MM.1S (cell line): ENCODE results near the gene DHX8.

Source experiments
- DNase-seq: peaks from one replicate; pipeline ENCODE4 v3.0.0-alpha.2; 2015
- H2AFZ ChIP-seq: fragments of 300-600 bp; sonication (generic); 2 replicates; pipeline ENCODE4 v1.6.0; 2016; ENCODE audit warnings: antibody characterized with exemption, low read length
- H3F3A ChIP-seq: fragments of 300-600 bp; sonication (generic); 2 replicates; pipeline ENCODE4 v1.6.1; 2016; ENCODE audit warnings: mild to moderate bottlenecking, antibody characterized with exemption, low read length, moderate library complexity, mixed read lengths; ENCODE audit not compliant: insufficient read depth
- H3K27ac ChIP-seq: fragments of 300-600 bp; sonication (generic); 2 replicates; pipeline ENCODE4 v1.5.1; 2016; ENCODE audit warnings: mild to moderate bottlenecking, low read length
- H3K27me3 ChIP-seq: fragments of 300-600 bp; sonication (generic); replicated peaks from 2 replicates; pipeline ENCODE4 v1.6.0; 2016; ENCODE audit warnings: low read length; ENCODE audit not compliant: insufficient read depth
- H3K36me3 ChIP-seq: fragments of 300-600 bp; sonication (generic); replicated peaks from 2 replicates; pipeline ENCODE4 v1.6.1; 2016; ENCODE audit warnings: mild to moderate bottlenecking, low read length, mixed read lengths; ENCODE audit not compliant: insufficient read depth
- H3K4me1 ChIP-seq: fragments of 300-600 bp; sonication (generic); 2 replicates; pipeline ENCODE4 v1.6.1; 2016; ENCODE audit warnings: low read length, mixed read lengths
- H3K4me2 ChIP-seq: fragments of 300-600 bp; sonication (generic); 2 replicates; pipeline ENCODE4 v1.6.0; 2016; ENCODE audit warnings: low read depth, low read length
- H3K4me3 ChIP-seq: fragments of 300-600 bp; sonication (generic); 2 replicates; pipeline ENCODE4 v1.5.1; 2016; ENCODE audit warnings: low read length, mixed read lengths
- H3K79me2 ChIP-seq: fragments of 300-600 bp; sonication (generic); 2 replicates; pipeline ENCODE4 v1.6.1; 2016; ENCODE audit warnings: mixed run types, low read length, mixed read lengths
- H3K9ac ChIP-seq: fragments of 300-600 bp; sonication (generic); 2 replicates; pipeline ENCODE4 v1.6.1; 2016; ENCODE audit warnings: low read length, mixed read lengths
- H3K9me2 ChIP-seq: fragments of 300-600 bp; sonication (generic); replicated peaks from 2 replicates; pipeline ENCODE4 v1.6.1; 2016; ENCODE audit warnings: mild to moderate bottlenecking, low read length, mixed read lengths; ENCODE audit not compliant: insufficient read depth
- H3K9me3 ChIP-seq: fragments of 300-600 bp; sonication (generic); replicated peaks from 2 replicates; pipeline ENCODE4 v1.6.1; 2016; ENCODE audit warnings: mild to moderate bottlenecking, low read length, mixed read lengths; ENCODE audit not compliant: insufficient read depth
- H4K20me1 ChIP-seq: fragments of 300-600 bp; sonication (generic); 2 replicates; pipeline ENCODE4 v1.6.1; 2016; ENCODE audit warnings: mild to moderate bottlenecking, low read length, moderate library complexity, mixed read lengths; ENCODE audit not compliant: insufficient read depth
- EZH2 ChIP-seq: fragments of 300-600 bp; sonication (generic); optimal IDR thresholded peaks from 2 replicates; pipeline ENCODE3; 2017; ENCODE audit warnings: low read depth, mild to moderate bottlenecking, antibody characterized with exemption, low read length, mixed read lengths
- EZH2phosphoT487 ChIP-seq: fragments of 300-600 bp; sonication (generic); IDR thresholded peaks from 2 replicates; pipeline ENCODE4 v1.6.1; 2018; ENCODE audit warnings: antibody characterized with exemption, low read length
- TF ChIP-seq, protein P1 (sequence below): fragments of 300-600 bp; sonication (generic); IDR thresholded peaks from 2 replicates; pipeline ENCODE4 v1.5.1; 2016; ENCODE audit warnings: antibody characterized with exemption, low read length, mixed read lengths

DHX8 gene

DNA sequence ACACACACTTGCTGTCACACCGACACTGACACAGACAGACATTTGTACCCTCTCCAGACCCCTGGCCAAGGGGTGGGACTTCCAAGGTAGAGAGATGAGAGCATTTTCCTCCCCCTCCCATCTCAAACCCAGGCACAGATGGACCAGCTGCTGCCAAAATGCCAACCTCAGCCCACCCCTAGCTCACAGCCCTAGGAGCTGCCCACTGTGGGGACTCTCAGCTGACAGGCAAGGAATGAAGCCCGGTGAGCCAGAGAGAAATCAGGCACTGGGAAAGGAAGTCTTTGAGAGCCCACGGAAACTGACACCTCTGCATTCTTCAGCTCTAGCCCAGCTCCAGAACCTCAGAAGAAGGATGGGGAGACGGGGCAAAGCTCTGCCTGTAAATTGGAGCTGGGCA, 59.5 kb downstream of the DHX8 start:
- Histone ChIP-seq H3K9me3 (no peaks in the 10 kb centered on the region), H3K4me2 (no peak overlapping the region), H3K36me3 (no peaks in the 10 kb centered on the region), H3K79me2 (no peaks in the 10 kb centered on the region), H3K27ac (no peak overlapping the region), H3K9me2 (no peaks in the 10 kb centered on the region), H3K4me1 (no peaks in the 10 kb centered on the region), H3K4me3 (no peak overlapping the region), H2AFZ (no peak overlapping the region), H3K9ac (no peak overlapping the region), H3K27me3 (peaks cover 47% of the 10 kb centered on the region), H4K20me1 (no peaks in the 10 kb centered on the region), H3F3A (no peaks in the 10 kb centered on the region)
- no peak for DNase-seq
- TF ChIP-seq, protein P1, sequence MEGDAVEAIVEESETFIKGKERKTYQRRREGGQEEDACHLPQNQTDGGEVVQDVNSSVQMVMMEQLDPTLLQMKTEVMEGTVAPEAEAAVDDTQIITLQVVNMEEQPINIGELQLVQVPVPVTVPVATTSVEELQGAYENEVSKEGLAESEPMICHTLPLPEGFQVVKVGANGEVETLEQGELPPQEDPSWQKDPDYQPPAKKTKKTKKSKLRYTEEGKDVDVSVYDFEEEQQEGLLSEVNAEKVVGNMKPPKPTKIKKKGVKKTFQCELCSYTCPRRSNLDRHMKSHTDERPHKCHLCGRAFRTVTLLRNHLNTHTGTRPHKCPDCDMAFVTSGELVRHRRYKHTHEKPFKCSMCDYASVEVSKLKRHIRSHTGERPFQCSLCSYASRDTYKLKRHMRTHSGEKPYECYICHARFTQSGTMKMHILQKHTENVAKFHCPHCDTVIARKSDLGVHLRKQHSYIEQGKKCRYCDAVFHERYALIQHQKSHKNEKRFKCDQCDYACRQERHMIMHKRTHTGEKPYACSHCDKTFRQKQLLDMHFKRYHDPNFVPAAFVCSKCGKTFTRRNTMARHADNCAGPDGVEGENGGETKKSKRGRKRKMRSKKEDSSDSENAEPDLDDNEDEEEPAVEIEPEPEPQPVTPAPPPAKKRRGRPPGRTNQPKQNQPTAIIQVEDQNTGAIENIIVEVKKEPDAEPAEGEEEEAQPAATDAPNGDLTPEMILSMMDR, result no peak
- TF ChIP-seq EZH2phosphoT487, result no peak

DNA sequence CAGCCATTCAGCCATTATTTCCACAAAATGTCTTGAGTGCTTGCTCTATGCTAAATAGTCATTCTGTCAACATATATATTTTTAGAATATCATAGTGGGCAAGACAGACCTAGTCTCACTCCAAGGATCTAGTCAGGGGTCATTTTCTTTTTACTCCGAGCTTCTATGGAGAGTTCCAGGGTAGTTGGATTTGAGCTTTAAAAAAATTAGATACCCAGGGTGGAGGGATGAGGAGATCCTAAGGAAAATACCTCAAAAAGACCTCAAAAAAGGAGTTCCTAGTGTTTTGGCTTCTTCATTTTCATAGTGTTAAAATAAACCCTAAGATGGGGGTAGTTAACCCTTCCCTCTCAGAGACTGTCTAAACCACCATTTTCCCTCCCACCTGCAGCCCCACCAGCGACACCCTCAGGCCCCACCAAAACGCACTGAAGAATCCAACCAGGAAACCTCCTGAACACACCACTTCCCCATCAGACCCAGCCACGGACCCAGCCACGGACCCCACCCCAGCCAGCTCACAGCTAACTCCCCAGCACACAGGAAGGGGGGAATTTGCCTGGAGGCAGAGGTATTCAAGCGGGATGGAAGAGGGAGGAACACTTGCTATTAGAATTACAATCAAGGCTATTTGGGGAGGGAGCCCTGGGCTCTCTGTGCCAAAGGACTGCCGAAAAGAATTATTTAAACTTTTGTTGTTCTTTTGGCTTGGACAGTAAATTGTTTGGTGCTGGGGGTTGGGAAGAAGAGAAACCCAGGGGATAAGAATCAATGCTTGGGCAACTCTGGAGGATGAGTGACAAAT, 60.2 kb downstream of the DHX8 start:
- DNase-seq, result no peak
- Histone ChIP-seq H3K9me2 (no peaks in the 10 kb centered on the region), H3K4me2 (no peak overlapping the region), H3K27ac (no peak overlapping the region), H3K4me1 (no peaks in the 10 kb centered on the region), H4K20me1 (no peaks in the 10 kb centered on the region), H3K4me3 (no peak overlapping the region), H3K36me3 (no peaks in the 10 kb centered on the region), H3F3A (no peaks in the 10 kb centered on the region), H2AFZ (no peak overlapping the region), H3K9ac (no peak overlapping the region), H3K9me3 (no peaks in the 10 kb centered on the region), H3K79me2 (no peaks in the 10 kb centered on the region), H3K27me3 (peaks cover 52% of the 10 kb centered on the region)
- TF ChIP-seq, protein P1, result no peak
- TF ChIP-seq EZH2phosphoT487 (no peak), EZH2 (no peak)

DNA sequence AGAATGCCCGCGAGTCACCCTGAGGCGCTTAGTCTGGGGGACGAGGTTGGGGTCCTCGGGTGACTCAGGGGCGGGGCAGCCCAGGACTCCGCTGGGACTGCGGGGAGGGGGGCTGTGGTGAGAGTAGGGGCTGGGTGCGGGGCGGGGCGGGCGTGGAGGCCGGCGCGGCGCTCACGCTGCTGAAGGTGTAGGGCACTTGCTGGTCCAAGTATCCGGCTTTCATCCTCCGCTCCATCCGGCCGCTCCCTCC, 61.5 kb downstream of the DHX8 start:
- no peak for DNase-seq
- Histone ChIP-seq H3K4me3 (peak overlapping the region; percentile 71), H3K36me3 (no peaks in the 10 kb centered on the region), H3K9me3 (no peaks in the 10 kb centered on the region), H3K27me3 (peaks cover 65% of the 10 kb centered on the region), H3K4me1 (no peaks in the 10 kb centered on the region), H2AFZ (peak overlapping the region; percentile 69; the same call in 1 of the 2 replicates), H3K4me2 (peak overlapping the region; percentile 97), H4K20me1 (no peaks in the 10 kb centered on the region), H3K9me2 (no peaks in the 10 kb centered on the region), H3K9ac (no peak overlapping the region), H3K27ac (no peak overlapping the region), H3F3A (no peaks in the 10 kb centered on the region), H3K79me2 (no peaks in the 10 kb centered on the region)
- TF ChIP-seq, protein P1, result no peak
- TF ChIP-seq EZH2 (no peak), EZH2phosphoT487 (no peak)
